ENCODE results near the gene CTNNBL1. TPM values are rescaled to one million over a fixed set of nuclear protein-coding genes. Genes with fewer than 3 reads are reported as not detected.

The CTNNBL1 gene
- total RNA-seq, 1 donor = 19.5 TPM

GRCh38 chr20:37839432-37839827 is 145.6 kb downstream of the CTNNBL1 start:
- no peak for DNase-seq (ENCODE audit: insufficient read length, low spot score, missing footprints)
- Histone ChIP-seq H3K36me3 (ENCODE audit: insufficient read depth, low read length) (peaks cover 3% of the 10 kb centered on the region), H3K4me2 (ENCODE audit: insufficient read depth, low read length) (no peak overlapping the region), H4K20me1 (ENCODE audit: insufficient read depth, low read length) (peaks cover 6% of the 10 kb centered on the region), H3K9me3 (ENCODE audit: low read depth, low read length) (no peaks in the 10 kb centered on the region), H3K4me1 (ENCODE audit: insufficient read depth, low read length) (no peaks in the 10 kb centered on the region), H2AFZ (ENCODE audit: low read length) (no peak overlapping the region), H3K27ac (ENCODE audit: low read depth, low read length) (no peak overlapping the region), H3K4me3 (ENCODE audit: insufficient read depth, low read length) (no peak overlapping the region), H3K79me2 (ENCODE audit: insufficient read depth, low read length) (no peaks in the 10 kb centered on the region), H3K27me3 (ENCODE audit: insufficient read depth, low read length) (no peaks in the 10 kb centered on the region)
- TF ChIP-seq CTCF (IDR thresholded peaks at IDR 0.05; ENCODE audit: extremely low read depth, low read depth, low read length) = no peak

- H3K27ac ChIP-seq (ENCODE audit: low read depth, low read length) = no peak overlapping the region
- no peak overlapping the region for H3K4me3 ChIP-seq (ENCODE audit: insufficient read depth, low read length)
- no peak for DNase-seq (ENCODE audit: insufficient read length, low spot score, missing footprints)
- no peak overlapping the region for H3K4me2 ChIP-seq (ENCODE audit: insufficient read depth, low read length)
- TF ChIP-seq CTCF (IDR thresholded peaks at IDR 0.05; ENCODE audit: extremely low read depth, low read depth, low read length) = no peak
- no peaks in the 10 kb centered on the region for H3K4me1 ChIP-seq (ENCODE audit: insufficient read depth, low read length)
- no peaks in the 10 kb centered on the region for H3K79me2 ChIP-seq (ENCODE audit: insufficient read depth, low read length)
- peaks cover 6% of the 10 kb centered on the region for H4K20me1 ChIP-seq (ENCODE audit: insufficient read depth, low read length)
- H3K27me3 ChIP-seq (ENCODE audit: insufficient read depth, low read length) = no peaks in the 10 kb centered on the region
- peaks cover 3% of the 10 kb centered on the region for H3K36me3 ChIP-seq (ENCODE audit: insufficient read depth, low read length)
- no peaks in the 10 kb centered on the region for H3K9me3 ChIP-seq (ENCODE audit: low read depth, low read length)
- no peak overlapping the region for H2AFZ ChIP-seq (ENCODE audit: low read length)
Observed at GRCh38 chr20:37839955-37840354, 146.1 kb downstream of the CTNNBL1 start.

GRCh38 chr20:37841389-37841788 is 147.6 kb downstream of the CTNNBL1 start:
- H3K36me3 ChIP-seq (ENCODE audit: insufficient read depth, low read length) = peaks cover 3% of the 10 kb centered on the region
- no peak for DNase-seq (ENCODE audit: insufficient read length, low spot score, missing footprints)
- H3K9me3 ChIP-seq (ENCODE audit: low read depth, low read length) = no peaks in the 10 kb centered on the region
- H3K27me3 ChIP-seq (ENCODE audit: insufficient read depth, low read length) = no peaks in the 10 kb centered on the region
- H3K27ac ChIP-seq (ENCODE audit: low read depth, low read length) = no peak overlapping the region
- no peaks in the 10 kb centered on the region for H3K79me2 ChIP-seq (ENCODE audit: insufficient read depth, low read length)
- no peak overlapping the region for H3K4me3 ChIP-seq (ENCODE audit: insufficient read depth, low read length)
- no peak overlapping the region for H2AFZ ChIP-seq (ENCODE audit: low read length)
- no peak for TF ChIP-seq CTCF (IDR thresholded peaks at IDR 0.05; ENCODE audit: extremely low read depth, low read depth, low read length)
- H3K4me1 ChIP-seq (ENCODE audit: insufficient read depth, low read length) = no peaks in the 10 kb centered on the region
- H4K20me1 ChIP-seq (ENCODE audit: insufficient read depth, low read length) = peaks cover 4% of the 10 kb centered on the region
- no peak overlapping the region for H3K4me2 ChIP-seq (ENCODE audit: insufficient read depth, low read length)

- DNase-seq (ENCODE audit: insufficient read length, low spot score, missing footprints) = no peak
- no peaks in the 10 kb centered on the region for H3K27me3 ChIP-seq (ENCODE audit: insufficient read depth, low read length)
- H3K36me3 ChIP-seq (ENCODE audit: insufficient read depth, low read length) = peaks cover 3% of the 10 kb centered on the region
- H3K27ac ChIP-seq (ENCODE audit: low read depth, low read length) = no peak overlapping the region
- H3K4me3 ChIP-seq (ENCODE audit: insufficient read depth, low read length) = no peak overlapping the region
- no peak for TF ChIP-seq CTCF (IDR thresholded peaks at IDR 0.05; ENCODE audit: extremely low read depth, low read depth, low read length)
- no peak overlapping the region for H3K4me2 ChIP-seq (ENCODE audit: insufficient read depth, low read length)
- no peak overlapping the region for H2AFZ ChIP-seq (ENCODE audit: low read length)
- H3K79me2 ChIP-seq (ENCODE audit: insufficient read depth, low read length) = no peaks in the 10 kb centered on the region
- no peaks in the 10 kb centered on the region for H3K9me3 ChIP-seq (ENCODE audit: low read depth, low read length)
- H4K20me1 ChIP-seq (ENCODE audit: insufficient read depth, low read length) = peaks cover 2% of the 10 kb centered on the region
- no peaks in the 10 kb centered on the region for H3K4me1 ChIP-seq (ENCODE audit: insufficient read depth, low read length)
Observed at GRCh38 chr20:37841971-37842370, 148.1 kb downstream of the CTNNBL1 start.

Data from osteoblast (primary cell).